HEK293 (cell line): Measurements from ENCODE around the gene S1PR3.

Source experiments
- CTCF ChIA-PET: fragments of 350-600 bp; formaldehyde crosslinking; extraction: SDS; loops from one replicate; lab custom pipeline; 2021; ENCODE audit warnings: antibody characterized with exemption; lab: Yijun Ruan, JAX
- POLR2A ChIA-PET: fragments of 300-600 bp; formaldehyde crosslinking; extraction: SDS; loops from one replicate; lab custom pipeline; 2020; ENCODE audit warnings: antibody characterized with exemption, inconsistent platforms; lab: Yijun Ruan, JAX
- H3K27ac ChIP-seq: fragments of 200-500 bp; sonication (Bioruptor generic); 2 replicates; pipeline ENCODE4 v1.5.1; 2014; ENCODE audit warnings: low read depth, low read length, control low read depth, inconsistent platforms; ENCODE audit errors: extremely low read depth
- H3K36me3 ChIP-seq, 2 experiments: fragments of 200-500 bp in 1 of 2; sonication (Bioruptor generic) in 1 of 2; 1 replicate in 1 of 2; 2 replicates in 1 of 2; pipeline ENCODE4 v1.5.1; 2014 to 2017; ENCODE audit warnings: inconsistent platforms in 2 of 2, low read length in 2 of 2; ENCODE audit not compliant: control insufficient read depth in 2 of 2, insufficient read depth in 1 of 2
- H3K4me1 ChIP-seq: fragments of 200-500 bp; sonication (Bioruptor generic); 2 replicates; pipeline ENCODE4 v1.5.1; 2014; ENCODE audit warnings: mild to moderate bottlenecking, low read length, inconsistent platforms; ENCODE audit not compliant: control insufficient read depth, insufficient read depth
- H3K4me3 ChIP-seq: 2 replicates; pipeline ENCODE4 v1.5.1; 2011; ENCODE audit warnings: low read depth, mild to moderate bottlenecking, control low read depth, low read length, moderate library complexity
- H3K9me3 ChIP-seq: fragments of 200-500 bp; sonication (Bioruptor generic); 2 replicates; pipeline ENCODE4 v1.5.1; 2014; ENCODE audit warnings: low read depth, low read length, inconsistent platforms; ENCODE audit not compliant: control insufficient read depth, insufficient read depth
- BCL11A ChIP-seq: fragments of 450-650 bp; formaldehyde crosslinking; IDR thresholded peaks from 2 replicates; pipeline ENCODE4 v1.5.1; 2016; ENCODE audit warnings: low read depth, missing biosample characterization, missing genetic modification characterization
- BCL6B ChIP-seq: fragments of 450-650 bp; formaldehyde crosslinking; IDR thresholded peaks from 2 replicates; pipeline ENCODE4 v1.5.1; 2017; ENCODE audit warnings: missing biosample characterization, missing genetic modification characterization
- GFI1B ChIP-seq: fragments of 450-650 bp; formaldehyde crosslinking; IDR thresholded peaks from 2 replicates; pipeline ENCODE4 v1.5.1; 2016; ENCODE audit warnings: missing biosample characterization, missing genetic modification characterization
- SP3 ChIP-seq: fragments of 450-650 bp; formaldehyde crosslinking; IDR thresholded peaks from 2 replicates; pipeline ENCODE4 v1.5.1; 2016; ENCODE audit warnings: missing biosample characterization, missing genetic modification characterization
- TRIM28 ChIP-seq: IDR thresholded peaks from 2 replicates; pipeline ENCODE4 v1.6.1; 2011; ENCODE audit warnings: low read length, control low read depth, borderline replicate concordance
- ZBTB11 ChIP-seq: fragments of 450-650 bp; formaldehyde crosslinking; conservative IDR thresholded peaks from 2 replicates; pipeline ENCODE4 v1.5.1; 2016; ENCODE audit warnings: low read depth, missing biosample characterization, missing genetic modification characterization
- ZNF132 ChIP-seq: fragments of 450-650 bp; formaldehyde crosslinking; IDR thresholded peaks from 2 replicates; pipeline ENCODE4 v1.5.1; 2017; ENCODE audit warnings: missing biosample characterization, missing genetic modification characterization, borderline replicate concordance
- ZNF211 ChIP-seq: fragments of 450-650 bp; formaldehyde crosslinking; IDR thresholded peaks from 2 replicates; pipeline ENCODE4 v1.5.1; 2016; ENCODE audit warnings: low read depth, missing biosample characterization, missing genetic modification characterization
- ZNF239 ChIP-seq: fragments of 450-650 bp; formaldehyde crosslinking; IDR thresholded peaks from 2 replicates; pipeline ENCODE4 v1.5.1; 2016; ENCODE audit warnings: missing biosample characterization, missing genetic modification characterization
- ZNF423 ChIP-seq: fragments of 450-650 bp; formaldehyde crosslinking; IDR thresholded peaks from 2 replicates; pipeline ENCODE4 v1.5.1; 2016; ENCODE audit warnings: missing biosample characterization, missing genetic modification characterization
- ZNF561 ChIP-seq: fragments of 450-650 bp; IDR thresholded peaks from 2 replicates; pipeline ENCODE4 v1.5.1; 2018; ENCODE audit warnings: missing biosample characterization, missing genetic modification characterization, borderline replicate concordance
- ZNF600 ChIP-seq: fragments of 450-650 bp; formaldehyde crosslinking; IDR thresholded peaks from 2 replicates; pipeline ENCODE4 v1.5.1; 2016; ENCODE audit warnings: missing biosample characterization, missing genetic modification characterization
- ZNF660 ChIP-seq: fragments of 450-650 bp; IDR thresholded peaks from 2 replicates; pipeline ENCODE4 v1.5.1; 2018; ENCODE audit warnings: missing biosample characterization, mild to moderate bottlenecking, missing genetic modification characterization
- ZSCAN16 ChIP-seq: fragments of 450-650 bp; formaldehyde crosslinking; IDR thresholded peaks from 2 replicates; pipeline ENCODE4 v1.5.1; 2016; ENCODE audit warnings: missing biosample characterization, missing genetic modification characterization
- ZSCAN30 ChIP-seq: fragments of 450-650 bp; IDR thresholded peaks from 2 replicates; pipeline ENCODE4 v1.5.1; 2018; ENCODE audit warnings: missing biosample characterization, mild to moderate bottlenecking, missing genetic modification characterization, moderate library complexity
- TF ChIP-seq, protein P1 (sequence below): fragments of 450-650 bp; formaldehyde crosslinking; IDR thresholded peaks from 2 replicates; pipeline ENCODE4 v1.5.1; 2016; ENCODE audit warnings: missing biosample characterization, missing genetic modification characterization
- TF ChIP-seq, protein P2 (sequence below): fragments of 450-650 bp; IDR thresholded peaks from 2 replicates; pipeline ENCODE4 v1.5.1; 2018; ENCODE audit warnings: missing biosample characterization, missing genetic modification characterization
- TF ChIP-seq, protein P3 (sequence below): fragments of 450-650 bp; formaldehyde crosslinking; IDR thresholded peaks from 2 replicates; pipeline ENCODE4 v1.5.1; 2016; ENCODE audit warnings: missing biosample characterization, missing genetic modification characterization, low read depth

Gene S1PR3

DNA sequence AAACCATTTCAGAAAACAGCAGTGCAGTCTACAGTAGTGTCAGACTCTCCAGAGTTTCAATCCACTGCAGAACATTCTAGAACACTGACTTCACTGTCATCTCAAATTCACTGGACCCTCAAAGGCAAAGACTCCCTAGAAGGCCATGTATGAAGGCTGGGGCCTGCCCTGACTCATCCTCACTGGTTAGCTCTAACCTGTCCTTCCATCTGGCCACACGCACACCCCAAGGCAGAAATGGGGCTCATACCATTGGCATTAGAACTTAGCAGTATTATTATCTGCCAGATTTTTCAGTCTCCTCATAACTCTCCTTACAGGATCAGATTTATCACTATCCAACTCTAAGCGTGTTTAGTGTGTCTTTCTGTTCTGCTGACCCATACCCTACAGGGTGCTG lies 20.4 kb downstream of the S1PR3 start (continued):
- TF ChIP-seq BCL6B (tag by site-specific recombination) (no peak), ZNF561 (tag by site-specific recombination) (no peak), ZNF132 (tag by site-specific recombination) (no peak)
- TF ChIP-seq, all 188 proteins: peak for 0

DNA sequence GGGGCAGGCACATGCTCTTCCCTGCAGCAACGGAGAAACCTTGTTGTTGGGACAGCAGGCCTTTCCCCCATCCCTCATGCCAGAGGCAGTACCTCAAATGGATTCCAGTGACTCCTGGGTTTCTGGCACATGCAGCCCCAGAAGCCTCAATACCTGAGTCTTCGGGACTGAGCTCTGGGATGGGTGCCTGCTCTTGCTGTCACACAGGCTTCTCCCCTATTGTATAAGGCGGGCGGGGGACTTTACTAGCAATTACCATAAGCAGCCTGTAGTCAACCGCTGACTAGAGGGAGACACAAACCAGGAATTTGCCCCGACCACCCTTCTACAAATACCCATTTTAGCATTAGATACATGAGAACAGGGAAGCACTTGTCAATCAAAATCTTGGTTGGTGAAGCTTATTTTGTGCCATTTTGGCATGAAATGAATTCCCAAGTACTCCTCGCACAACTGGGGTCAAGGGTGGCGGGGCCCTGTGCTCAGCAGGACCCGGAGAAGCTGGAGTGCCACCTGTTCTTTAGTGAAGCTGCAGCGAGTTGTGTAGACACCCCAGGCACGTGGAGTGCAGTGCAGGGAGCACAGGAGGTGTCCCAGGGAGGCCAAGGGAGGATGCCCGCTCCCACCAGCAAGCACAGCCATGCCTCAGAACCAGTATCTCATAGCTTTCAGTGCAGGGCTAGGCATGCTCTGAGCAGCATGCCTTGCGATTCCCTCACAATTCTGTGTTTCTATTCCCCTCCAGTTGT lies 21.2 kb downstream of the S1PR3 start:
- TF ChIP-seq ZNF660 (tag by site-specific recombination) (no peak), TRIM28 (no peak), ZNF211 (tag by site-specific recombination) (no peak), ZNF423 (tag by site-specific recombination) (no peak), ZNF239 (tag by site-specific recombination) (no peak), ZNF600 (no peak), ZSCAN16 (tag by site-specific recombination) (no peak), ZSCAN30 (no peak), BCL11A (tag by site-specific recombination) (no peak), GFI1B (tag by site-specific recombination) (no peak)
- TF ChIP-seq, protein P1, sequence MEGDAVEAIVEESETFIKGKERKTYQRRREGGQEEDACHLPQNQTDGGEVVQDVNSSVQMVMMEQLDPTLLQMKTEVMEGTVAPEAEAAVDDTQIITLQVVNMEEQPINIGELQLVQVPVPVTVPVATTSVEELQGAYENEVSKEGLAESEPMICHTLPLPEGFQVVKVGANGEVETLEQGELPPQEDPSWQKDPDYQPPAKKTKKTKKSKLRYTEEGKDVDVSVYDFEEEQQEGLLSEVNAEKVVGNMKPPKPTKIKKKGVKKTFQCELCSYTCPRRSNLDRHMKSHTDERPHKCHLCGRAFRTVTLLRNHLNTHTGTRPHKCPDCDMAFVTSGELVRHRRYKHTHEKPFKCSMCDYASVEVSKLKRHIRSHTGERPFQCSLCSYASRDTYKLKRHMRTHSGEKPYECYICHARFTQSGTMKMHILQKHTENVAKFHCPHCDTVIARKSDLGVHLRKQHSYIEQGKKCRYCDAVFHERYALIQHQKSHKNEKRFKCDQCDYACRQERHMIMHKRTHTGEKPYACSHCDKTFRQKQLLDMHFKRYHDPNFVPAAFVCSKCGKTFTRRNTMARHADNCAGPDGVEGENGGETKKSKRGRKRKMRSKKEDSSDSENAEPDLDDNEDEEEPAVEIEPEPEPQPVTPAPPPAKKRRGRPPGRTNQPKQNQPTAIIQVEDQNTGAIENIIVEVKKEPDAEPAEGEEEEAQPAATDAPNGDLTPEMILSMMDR (tag by site-specific recombination) = no peak
- TF ChIP-seq, protein P2, sequence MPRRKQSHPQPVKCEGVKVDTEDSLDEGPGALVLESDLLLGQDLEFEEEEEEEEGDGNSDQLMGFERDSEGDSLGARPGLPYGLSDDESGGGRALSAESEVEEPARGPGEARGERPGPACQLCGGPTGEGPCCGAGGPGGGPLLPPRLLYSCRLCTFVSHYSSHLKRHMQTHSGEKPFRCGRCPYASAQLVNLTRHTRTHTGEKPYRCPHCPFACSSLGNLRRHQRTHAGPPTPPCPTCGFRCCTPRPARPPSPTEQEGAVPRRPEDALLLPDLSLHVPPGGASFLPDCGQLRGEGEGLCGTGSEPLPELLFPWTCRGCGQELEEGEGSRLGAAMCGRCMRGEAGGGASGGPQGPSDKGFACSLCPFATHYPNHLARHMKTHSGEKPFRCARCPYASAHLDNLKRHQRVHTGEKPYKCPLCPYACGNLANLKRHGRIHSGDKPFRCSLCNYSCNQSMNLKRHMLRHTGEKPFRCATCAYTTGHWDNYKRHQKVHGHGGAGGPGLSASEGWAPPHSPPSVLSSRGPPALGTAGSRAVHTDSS (tag by site-specific recombination) = no peak
- TF ChIP-seq, protein P3, sequence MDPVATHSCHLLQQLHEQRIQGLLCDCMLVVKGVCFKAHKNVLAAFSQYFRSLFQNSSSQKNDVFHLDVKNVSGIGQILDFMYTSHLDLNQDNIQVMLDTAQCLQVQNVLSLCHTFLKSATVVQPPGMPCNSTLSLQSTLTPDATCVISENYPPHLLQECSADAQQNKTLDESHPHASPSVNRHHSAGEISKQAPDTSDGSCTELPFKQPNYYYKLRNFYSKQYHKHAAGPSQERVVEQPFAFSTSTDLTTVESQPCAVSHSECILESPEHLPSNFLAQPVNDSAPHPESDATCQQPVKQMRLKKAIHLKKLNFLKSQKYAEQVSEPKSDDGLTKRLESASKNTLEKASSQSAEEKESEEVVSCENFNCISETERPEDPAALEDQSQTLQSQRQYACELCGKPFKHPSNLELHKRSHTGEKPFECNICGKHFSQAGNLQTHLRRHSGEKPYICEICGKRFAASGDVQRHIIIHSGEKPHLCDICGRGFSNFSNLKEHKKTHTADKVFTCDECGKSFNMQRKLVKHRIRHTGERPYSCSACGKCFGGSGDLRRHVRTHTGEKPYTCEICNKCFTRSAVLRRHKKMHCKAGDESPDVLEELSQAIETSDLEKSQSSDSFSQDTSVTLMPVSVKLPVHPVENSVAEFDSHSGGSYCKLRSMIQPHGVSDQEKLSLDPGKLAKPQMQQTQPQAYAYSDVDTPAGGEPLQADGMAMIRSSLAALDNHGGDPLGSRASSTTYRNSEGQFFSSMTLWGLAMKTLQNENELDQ (tag by site-specific recombination) = no peak
- no peak overlapping the region for H3K27ac ChIP-seq
- POLR2A ChIA-PET = no interaction called here
- no peaks in the 10 kb centered on the region for H3K9me3 ChIP-seq
- no peaks in the 10 kb centered on the region for H3K36me3 ChIP-seq
- H3K4me1 ChIP-seq = no peaks in the 10 kb centered on the region
- CTCF ChIA-PET = no interaction called here
- no peak overlapping the region for H3K4me3 ChIP-seq

- no peaks in the 10 kb centered on the region for H3K9me3 ChIP-seq
- CTCF ChIA-PET = no interaction called here
- H3K4me1 ChIP-seq = no peaks in the 10 kb centered on the region
- no peaks in the 10 kb centered on the region for H3K36me3 ChIP-seq
- H3K4me3 ChIP-seq = no peak overlapping the region
- POLR2A ChIA-PET = no interaction called here
- no peak for TF ChIP-seq SP3
- TF ChIP-seq ZBTB11 = no peak
- no peak overlapping the region for H3K27ac ChIP-seq
Observed at GRCh38 chr9:89013660-89014059, 22.4 kb downstream of the S1PR3 start.
